GM23248 (cell line): ENCODE results near the gene C9orf72. TPM values are rescaled to one million over a fixed set of nuclear protein-coding genes. Genes with fewer than 3 reads are reported as not detected.

ENCODE experiments used
- DNase-seq: peaks from one replicate; pipeline ENCODE4 v3.0.0-alpha.2; 2015
- H2AFZ ChIP-seq: fragments of 200-600 bp; sonication (generic); 2 replicates; pipeline ENCODE4 v1.6.1; 2016; ENCODE audit warnings: antibody characterized with exemption
- H3F3A ChIP-seq: fragments of 200-600 bp; sonication (generic); 2 replicates; pipeline ENCODE4 v1.6.1; 2016; ENCODE audit warnings: mild to moderate bottlenecking, antibody characterized with exemption, mixed run types; ENCODE audit not compliant: insufficient read depth
- H3K27ac ChIP-seq: fragments of 200-600 bp; sonication (generic); 2 replicates; pipeline ENCODE4 v1.5.1; 2016; ENCODE audit warnings: mild to moderate bottlenecking
- H3K27me3 ChIP-seq: fragments of 200-600 bp; sonication (generic); replicated peaks from 2 replicates; pipeline ENCODE4 v1.6.1; 2016; ENCODE audit warnings: mild to moderate bottlenecking; ENCODE audit not compliant: insufficient read depth
- H3K36me3 ChIP-seq: fragments of 200-600 bp; sonication (generic); 2 replicates; pipeline ENCODE4 v1.6.1; 2016; ENCODE audit warnings: low read depth, mild to moderate bottlenecking
- H3K4me1 ChIP-seq: fragments of 200-600 bp; sonication (generic); 2 replicates; pipeline ENCODE4 v1.6.1; 2016; ENCODE audit warnings: mild to moderate bottlenecking; ENCODE audit not compliant: insufficient read depth
- H3K4me2 ChIP-seq: fragments of 200-600 bp; sonication (generic); one replicate; pipeline ENCODE4 v1.6.1; 2016; ENCODE audit warnings: mild to moderate bottlenecking; ENCODE audit not compliant: unreplicated experiment
- H3K4me3 ChIP-seq: fragments of 200-600 bp; sonication (generic); 2 replicates; pipeline ENCODE4 v1.5.1; 2016; ENCODE audit warnings: mild to moderate bottlenecking
- H3K79me2 ChIP-seq: fragments of 200-600 bp; sonication (generic); 2 replicates; pipeline ENCODE4 v1.6.1; 2016; ENCODE audit warnings: mild to moderate bottlenecking; ENCODE audit not compliant: insufficient read depth
- H3K9ac ChIP-seq: fragments of 200-600 bp; sonication (generic); 2 replicates; pipeline ENCODE4 v1.6.1; 2016; ENCODE audit warnings: mild to moderate bottlenecking
- H3K9me2 ChIP-seq: fragments of 200-600 bp; sonication (generic); 2 replicates; pipeline ENCODE4 v1.6.1; 2016; ENCODE audit warnings: mixed run types, mild to moderate bottlenecking, moderate library complexity; ENCODE audit not compliant: insufficient read depth
- H3K9me3 ChIP-seq: fragments of 200-600 bp; sonication (generic); one replicate; pipeline ENCODE4 v1.6.1; 2017; ENCODE audit warnings: low read depth
- H4K20me1 ChIP-seq: fragments of 200-600 bp; sonication (generic); 2 replicates; pipeline ENCODE4 v1.6.0; 2016; ENCODE audit not compliant: insufficient read depth
- EZH2 ChIP-seq: fragments of 200-600 bp; sonication (generic); IDR thresholded peaks from 2 replicates; pipeline ENCODE4 v1.6.1; 2018; ENCODE audit warnings: antibody characterized with exemption, mild to moderate bottlenecking; ENCODE audit not compliant: insufficient read depth, poor library complexity, severe bottlenecking
- EZH2phosphoT487 ChIP-seq: fragments of 200-600 bp; sonication (generic); IDR thresholded peaks from 2 replicates; pipeline ENCODE4 v1.6.1; 2018; ENCODE audit warnings: antibody characterized with exemption, moderate library complexity, mild to moderate bottlenecking, low read depth; ENCODE audit not compliant: insufficient read depth
- WGBS, 2 experiments: methylation state at CpG; one replicate each; pipeline ENCODE4 v1.1.6; 2015 to 2017; ENCODE audit warnings: low lambda C conversion rate in 2 of 2, low coverage in 1 of 2; ENCODE audit errors: missing lambda C conversion rate in 2 of 2; 5-methylcytosine and 5-hydroxymethylcytosine counted together
- in situ Hi-C: fragments of 300-500 bp; cut with MboI; formaldehyde crosslinking; loops from 2 replicates; pipeline ENCODE4 v1.15.0; 2020
- polyA plus RNA-seq: library from polyadenylated mRNA; unstranded; fragments of >200 nt; fragmentation: Nextera tagmentation; extraction: Ambion mirVana; gene quantifications from 2 replicates; pipeline ENCODE4 v1.2.1, GENCODE V29; 2016
- total RNA-seq: library from RNA; depleted of rRNA; stranded (reverse); fragments of >200 nt; shearing (Covaris generic); gene quantifications from 2 replicates; pipeline ENCODE4 v1.2.3, GENCODE V29; 2014

C9orf72 gene
- total and polyA plus RNA-seq, 2 experiments from 2014 or later = 3.3 to 4.0 TPM

DNA sequence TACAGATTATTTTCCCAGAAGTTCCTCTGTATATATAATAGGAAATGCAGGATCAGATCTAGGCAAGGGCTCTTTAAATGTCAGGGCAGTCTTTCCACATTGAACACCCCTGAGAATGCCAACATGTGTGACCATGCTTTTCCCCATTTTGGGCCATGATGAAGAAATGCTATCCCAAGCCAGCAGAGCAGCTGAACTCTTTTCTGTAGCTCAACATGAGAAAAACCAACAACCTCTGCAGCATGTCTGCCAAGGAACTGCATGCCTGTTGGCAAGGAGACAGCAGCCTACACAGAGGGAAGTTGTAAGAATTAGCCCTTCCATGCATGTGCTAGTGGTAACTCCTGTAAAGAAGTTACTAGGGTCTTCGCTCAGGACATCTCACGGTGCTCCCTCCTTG lies 58.7 kb downstream of the C9orf72 start:
- TF ChIP-seq EZH2phosphoT487 (no peak), EZH2 (no peak)
- Histone ChIP-seq H3K9me2 (no peaks in the 10 kb centered on the region), H4K20me1 (no peaks in the 10 kb centered on the region), H3K4me3 (no peak overlapping the region), H3K27ac (no peak overlapping the region), H3K27me3 (no peaks in the 10 kb centered on the region), H3K9ac (no peak overlapping the region), H3K9me3 (no peaks in the 10 kb centered on the region), H3K4me2 (no peak overlapping the region), H3F3A (no peaks in the 10 kb centered on the region), H3K79me2 (no peaks in the 10 kb centered on the region), H3K36me3 (no peaks in the 10 kb centered on the region), H3K4me1 (peaks cover under 1% of the 10 kb centered on the region; the same call in 1 of the 2 replicates), H2AFZ (no peak overlapping the region)
- WGBS, 2 experiments = 46 to 49% methylated on average over 2 of the region's 2 CpGs
- DNase-seq = no peak
- in situ Hi-C loops = no loop called here

DNA sequence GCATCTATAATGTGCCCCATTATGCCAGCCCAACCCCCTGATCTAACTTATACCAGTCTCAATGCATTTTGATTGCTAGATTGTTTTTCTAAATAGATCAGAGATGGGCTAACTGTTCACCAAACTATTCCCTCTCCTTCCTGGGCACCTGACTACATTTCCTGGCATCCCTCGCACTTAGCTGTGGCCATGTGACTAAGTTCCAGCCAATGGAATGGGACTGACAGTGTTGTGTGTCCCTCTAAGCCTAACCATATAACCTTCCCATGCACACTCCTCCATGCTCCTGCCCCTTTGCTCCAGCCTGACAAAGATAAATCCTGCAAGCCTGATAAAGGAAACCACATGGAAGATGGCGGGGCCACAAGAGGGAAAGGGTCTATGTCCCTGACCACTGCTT lies 61.5 kb downstream of the C9orf72 start:
- no peaks in the 10 kb centered on the region for H3K36me3 ChIP-seq
- H3K9me3 ChIP-seq = no peaks in the 10 kb centered on the region
- DNase-seq = no peak
- H3F3A ChIP-seq = no peaks in the 10 kb centered on the region
- no peaks in the 10 kb centered on the region for H3K9me2 ChIP-seq
- TF ChIP-seq EZH2 (no peak), EZH2phosphoT487 (no peak)
- H3K4me2 ChIP-seq = no peak overlapping the region
- no peak overlapping the region for H3K4me3 ChIP-seq
- no peak overlapping the region for H3K9ac ChIP-seq
- H3K79me2 ChIP-seq = no peaks in the 10 kb centered on the region
- H3K27ac ChIP-seq = no peak overlapping the region
- in situ Hi-C loops = no loop called here
- 39 to 61% methylated on average over 2 of the region's 2 CpGs for WGBS, 2 experiments
- no peaks in the 10 kb centered on the region for H3K4me1 ChIP-seq
- H3K27me3 ChIP-seq = no peaks in the 10 kb centered on the region
- H2AFZ ChIP-seq = no peak overlapping the region
- no peaks in the 10 kb centered on the region for H4K20me1 ChIP-seq

DNA sequence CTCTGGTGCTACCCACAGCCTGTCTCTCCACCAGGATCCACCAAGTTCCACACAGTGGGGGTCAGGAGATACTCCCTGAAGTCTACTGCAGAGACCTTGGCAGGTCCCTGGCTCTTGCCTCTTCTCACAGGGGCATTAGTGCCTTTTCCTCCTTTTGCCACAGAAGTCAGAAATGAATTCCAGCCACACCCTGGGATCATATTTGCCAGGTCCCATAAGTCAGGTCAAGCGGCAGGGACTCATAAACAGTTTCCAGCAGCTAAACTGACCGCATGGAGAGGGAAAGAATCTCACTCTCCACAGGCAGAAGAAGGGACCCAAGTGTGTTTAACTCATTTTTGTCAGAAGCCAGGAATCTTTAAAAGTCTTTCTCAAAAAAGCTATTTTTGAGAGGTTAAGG lies 62.5 kb downstream of the C9orf72 start:
- Histone ChIP-seq H3K27ac (no peak overlapping the region), H3K4me2 (no peak overlapping the region), H3K9me2 (no peaks in the 10 kb centered on the region), H3K36me3 (no peaks in the 10 kb centered on the region), H4K20me1 (no peaks in the 10 kb centered on the region), H2AFZ (no peak overlapping the region), H3K9ac (no peak overlapping the region), H3K27me3 (no peaks in the 10 kb centered on the region), H3K4me3 (no peak overlapping the region), H3K9me3 (no peaks in the 10 kb centered on the region), H3K79me2 (no peaks in the 10 kb centered on the region), H3K4me1 (no peaks in the 10 kb centered on the region), H3F3A (no peaks in the 10 kb centered on the region)
- in situ Hi-C loops = no loop called here
- no peak for TF ChIP-seq EZH2
- no peak for TF ChIP-seq EZH2phosphoT487
- WGBS, 2 experiments = 19 to 30% methylated on average over 2 of the region's 2 CpGs
- DNase-seq = no peak

DNA sequence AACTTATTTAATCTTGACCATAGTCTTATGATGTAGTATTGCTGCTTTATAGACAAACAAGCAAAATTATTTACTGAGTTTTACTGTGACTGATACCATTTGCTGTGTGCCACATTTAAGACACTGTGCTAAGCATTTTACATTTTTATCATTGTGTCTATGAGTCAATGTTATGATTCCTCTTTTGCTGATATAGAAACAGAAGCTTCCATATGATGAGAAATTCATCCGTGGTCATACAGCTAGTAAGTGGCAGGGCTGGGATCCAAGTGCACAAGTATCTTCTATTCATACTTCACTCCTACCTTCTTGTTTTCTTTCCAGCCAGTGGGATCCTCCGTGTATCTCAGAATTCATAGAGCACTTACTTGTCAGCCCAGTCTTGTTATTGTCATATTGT lies 66.3 kb downstream of the C9orf72 start:
- H3K4me3 ChIP-seq = no peak overlapping the region
- H3K9me2 ChIP-seq = no peaks in the 10 kb centered on the region
- no peak overlapping the region for H2AFZ ChIP-seq
- no peaks in the 10 kb centered on the region for H3F3A ChIP-seq
- 14 to 25% methylated on average over 2 of the region's 2 CpGs for WGBS, 2 experiments
- H3K27ac ChIP-seq = no peak overlapping the region
- no peak overlapping the region for H3K9ac ChIP-seq
- TF ChIP-seq EZH2 (no peak), EZH2phosphoT487 (no peak)
- no peak for DNase-seq
- no peak overlapping the region for H3K4me2 ChIP-seq
- H3K27me3 ChIP-seq = no peaks in the 10 kb centered on the region
- H3K9me3 ChIP-seq = no peaks in the 10 kb centered on the region
- H3K79me2 ChIP-seq = no peaks in the 10 kb centered on the region
- in situ Hi-C loops = no loop called here
- H3K36me3 ChIP-seq = no peaks in the 10 kb centered on the region
- no peaks in the 10 kb centered on the region for H3K4me1 ChIP-seq
- no peaks in the 10 kb centered on the region for H4K20me1 ChIP-seq

DNA sequence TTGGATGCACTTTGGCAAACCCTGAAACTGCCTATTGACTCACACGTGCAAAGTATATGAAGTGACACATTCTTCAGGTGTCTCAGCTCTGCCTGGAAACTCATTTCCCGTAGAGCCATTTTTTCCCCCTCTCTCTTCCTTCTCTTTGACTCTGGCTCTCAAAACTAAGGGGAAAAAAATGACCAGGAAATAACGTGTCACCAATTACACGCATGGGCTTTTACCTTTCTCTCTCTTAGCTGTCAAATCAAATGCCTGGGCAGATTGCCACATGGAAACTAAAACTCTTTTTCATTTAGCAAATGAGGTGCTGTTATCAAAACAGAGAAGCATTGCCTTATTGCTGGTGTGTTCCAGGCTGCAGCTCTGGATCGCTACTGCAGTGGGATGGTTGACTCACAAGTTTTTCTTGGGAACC lies 67.5 kb downstream of the C9orf72 start:
- no peaks in the 10 kb centered on the region for H3F3A ChIP-seq
- H2AFZ ChIP-seq = no peak overlapping the region
- no peaks in the 10 kb centered on the region for H3K79me2 ChIP-seq
- no peak overlapping the region for H3K4me2 ChIP-seq
- no peaks in the 10 kb centered on the region for H3K4me1 ChIP-seq
- H3K9ac ChIP-seq = no peak overlapping the region
- H3K27ac ChIP-seq = no peak overlapping the region
- no peaks in the 10 kb centered on the region for H4K20me1 ChIP-seq
- H3K9me3 ChIP-seq = no peaks in the 10 kb centered on the region
- no peaks in the 10 kb centered on the region for H3K27me3 ChIP-seq
- WGBS, 2 experiments = 67 to 72% methylated on average over 5 of the region's 5 CpGs
- H3K4me3 ChIP-seq = no peak overlapping the region
- in situ Hi-C loops = no loop called here
- H3K36me3 ChIP-seq = no peaks in the 10 kb centered on the region
- DNase-seq = no peak
- no peaks in the 10 kb centered on the region for H3K9me2 ChIP-seq
- no peak for TF ChIP-seq EZH2phosphoT487
- TF ChIP-seq EZH2 = no peak
